T-cell (primary cell): ENCODE results near the gene TMEM143. TPM values are rescaled to one million over a fixed set of nuclear protein-coding genes. Genes with fewer than 3 reads are reported as not detected.

Experiments
- ATAC-seq, 4 experiments: fragments of 200-7000 bp in 3 of 4; fragments of 150-1000 bp in 1 of 4; cut with Tn5 transposase; replicated peaks in 1 of 4; 1 replicate in 3 of 4; 2 replicates in 1 of 4; pipeline ENCODE4 v1.10.0; 2021; ENCODE audit warnings: moderate library complexity in 3 of 4, mild to moderate bottlenecking in 2 of 4, moderate number of reproducible peaks in 1 of 4
- CTCF ChIA-PET, 2 donors: fragments of 300-600 bp; sonication (Branson Sonifier 250); formaldehyde crosslinking; loops; one replicate each; lab custom pipeline; 2022; ENCODE audit warnings: antibody characterized with exemption in 2 of 2; lab: Charles Lee
- POLR2A ChIA-PET, 2 donors: fragments of 300-600 bp; sonication (Branson Sonifier 250); formaldehyde crosslinking; loops; one replicate each; lab custom pipeline; 2022; ENCODE audit warnings: antibody characterized with exemption in 2 of 2; lab: Charles Lee
- DNase-seq, 35 experiments: peaks; one replicate each; pipeline versions ENCODE4 v3.0.0 to v3.0.0-alpha.2; 2013 to 2023
- H3K27ac ChIP-seq: one replicate; pipeline ENCODE4 v1.5.1; 2013; ENCODE audit warnings: low read length
- H3K27me3 ChIP-seq, 2 experiments: replicated peaks in 1 of 2; 1 replicate in 1 of 2; 2 replicates in 1 of 2; pipeline versions ENCODE4 v1.6.1 to v1.7.0; 2013; ENCODE audit warnings: low read length in 1 of 2, mixed read lengths in 1 of 2; ENCODE audit not compliant: control insufficient read depth in 2 of 2, insufficient read depth in 2 of 2; ENCODE audit errors: extremely low read depth in 1 of 2
- H3K36me3 ChIP-seq, 2 donors: 1 replicate in 1 of 2; 2 replicates in 1 of 2; pipeline versions ENCODE4 v1.6.1 to v1.7.0; 2013; ENCODE audit warnings: low read length in 1 of 2; ENCODE audit not compliant: control insufficient read depth in 2 of 2, insufficient read depth in 1 of 2; ENCODE audit errors: extremely low read depth in 1 of 2
- H3K4me1 ChIP-seq, 2 experiments: 1 replicate in 1 of 2; 2 replicates in 1 of 2; pipeline versions ENCODE4 v1.6.1 to v1.7.0; 2013; ENCODE audit warnings: low read length in 2 of 2, mixed read lengths in 1 of 2; ENCODE audit not compliant: insufficient read depth in 2 of 2, control insufficient read depth in 1 of 2; ENCODE audit errors: extremely low read depth in 1 of 2
- H3K4me3 ChIP-seq, 2 donors: 1 replicate in 1 of 2; 2 replicates in 1 of 2; pipeline versions ENCODE4 v1.5.1 to v1.7.0; 2013; ENCODE audit warnings: mild to moderate bottlenecking in 2 of 2, low read length in 1 of 2, moderate library complexity in 1 of 2; ENCODE audit not compliant: control insufficient read depth in 1 of 2; ENCODE audit errors: extremely low read depth in 1 of 2
- H3K9me3 ChIP-seq: 2 replicates; pipeline ENCODE4 v1.7.0; 2013
- H3K27ac Mint-ChIP-seq, 2 donors: one replicate each; pipeline ENCODE4 v1.8.0; 2020 to 2021; ENCODE audit warnings: mild to moderate bottlenecking in 2 of 2, mixed read lengths in 2 of 2
- H3K27me3 Mint-ChIP-seq, 2 donors: one replicate each; pipeline ENCODE4 v1.8.0; 2021 to 2022; ENCODE audit warnings: mixed read lengths in 2 of 2
- H3K36me3 Mint-ChIP-seq: one replicate; pipeline ENCODE4 v1.8.0; 2021; ENCODE audit warnings: mixed read lengths
- H3K4me1 Mint-ChIP-seq, 3 donors: one replicate each; pipeline ENCODE4 v1.8.0; 2020 to 2022; ENCODE audit warnings: mixed read lengths in 3 of 3, mild to moderate bottlenecking in 1 of 3
- H3K4me3 Mint-ChIP-seq, 3 donors: one replicate each; pipeline ENCODE4 v1.8.0; 2020 to 2022; ENCODE audit warnings: mild to moderate bottlenecking in 3 of 3, mixed read lengths in 3 of 3, moderate library complexity in 3 of 3
- H3K9me3 Mint-ChIP-seq, 3 donors: one replicate each; pipeline ENCODE4 v1.8.0; 2020 to 2022; ENCODE audit warnings: mixed read lengths in 3 of 3
- WGBS: methylation state at CpG from one replicate; pipeline ENCODE4 v1.1.5; 2013; ENCODE audit warnings: missing lambda C conversion rate; ENCODE audit not compliant: insufficient coverage; 5-methylcytosine and 5-hydroxymethylcytosine counted together
- total RNA-seq, 35 experiments: library from RNA in 6 of 35; stranded (reverse) in 6 of 35; fragments of 120-200 nt in 1 of 35; gene quantifications; one replicate each; pipeline versions ENCODE4 v1.2.1 to v1.2.4 and lab custom pipeline; 2013 to 2026

Gene TMEM143
- total RNA-seq, 5 donors from 2014 or later (not counting 1 experiment from before 2014, with no cell fraction given), result 14.5 to 33.5 (median 29.0) TPM

DNA sequence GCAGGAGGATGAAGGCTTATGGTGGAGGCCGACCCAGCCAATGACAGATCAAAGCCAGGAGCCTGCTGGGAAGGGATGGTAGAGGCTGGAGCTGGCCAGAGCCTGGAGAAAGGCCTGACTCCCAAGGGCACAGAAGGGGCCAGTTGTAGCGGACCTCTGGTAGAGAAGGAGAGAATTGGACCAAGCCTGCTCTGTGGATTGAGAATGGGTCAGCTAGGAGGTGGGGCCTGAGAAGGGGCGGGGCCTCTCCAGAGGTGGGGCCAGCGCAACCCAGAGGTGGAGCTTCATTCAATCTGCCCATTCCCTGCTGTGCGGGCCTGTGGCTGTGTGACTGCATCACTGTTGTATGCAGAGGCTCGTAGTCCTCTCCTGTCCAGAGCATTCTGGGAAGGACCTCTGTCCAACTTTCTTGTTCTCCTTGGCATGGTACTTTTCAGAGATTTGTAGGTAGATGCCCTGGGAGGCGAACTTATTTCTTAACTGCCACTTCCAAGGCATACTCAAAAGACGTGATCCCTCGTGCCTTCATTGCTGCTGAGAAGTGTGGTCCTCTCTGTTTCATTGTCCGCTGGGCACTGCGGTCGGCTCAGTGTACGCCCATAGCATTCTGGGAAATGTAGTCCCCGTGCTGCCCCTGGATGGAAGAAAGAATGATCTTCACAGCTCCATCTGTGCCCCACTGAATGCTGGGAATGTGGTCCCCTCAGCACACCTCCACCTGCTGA, 36.4 kb upstream of the TMEM143 start:
- H3K27ac ChIP-seq, result no peak overlapping the region
- peaks cover 17 to 24% of the 10 kb centered on the region in 2 donors for H3K27me3 Mint-ChIP-seq
- peaks cover 2 to 40% of the 10 kb centered on the region in 2 experiments for H3K4me1 ChIP-seq
- H3K36me3 ChIP-seq, result no peaks in the 10 kb centered on the region
- POLR2A ChIA-PET, result no interaction called here
- H3K4me3 Mint-ChIP-seq, result peak overlapping the region in 2 of 3 donors; percentile 28 to 42
- H3K4me1 Mint-ChIP-seq, result peaks cover 27 to 33% (median 32%) of the 10 kb centered on the region in 3 donors
- H3K36me3 Mint-ChIP-seq, result no peaks in the 10 kb centered on the region
- peak overlapping the region; percentile 52 to 66 for H3K27ac Mint-ChIP-seq
- H3K27me3 ChIP-seq, result peaks cover 0 to 29% of the 10 kb centered on the region in 2 experiments
- no peaks in the 10 kb centered on the region for H3K9me3 ChIP-seq
- H3K4me3 ChIP-seq, result no peak overlapping the region
- ATAC-seq, result peak in 2 of 4 experiments; percentile 10 to 18
- CTCF ChIA-PET, result interaction anchor here in 1 of 2 donors (0.5 kb wide), 1 partner anchor 143 kb away, joined by 4 read pairs; no protein-coding TSS in a partner anchor
- 89% methylated on average over 5 of the region's 14 CpGs for WGBS
- peaks cover 0 to 6% (median 0%) of the 10 kb centered on the region in 3 donors for H3K9me3 Mint-ChIP-seq
- peak in 8 of 35 experiments; percentile 19 to 61 (median 30) for DNase-seq

DNA sequence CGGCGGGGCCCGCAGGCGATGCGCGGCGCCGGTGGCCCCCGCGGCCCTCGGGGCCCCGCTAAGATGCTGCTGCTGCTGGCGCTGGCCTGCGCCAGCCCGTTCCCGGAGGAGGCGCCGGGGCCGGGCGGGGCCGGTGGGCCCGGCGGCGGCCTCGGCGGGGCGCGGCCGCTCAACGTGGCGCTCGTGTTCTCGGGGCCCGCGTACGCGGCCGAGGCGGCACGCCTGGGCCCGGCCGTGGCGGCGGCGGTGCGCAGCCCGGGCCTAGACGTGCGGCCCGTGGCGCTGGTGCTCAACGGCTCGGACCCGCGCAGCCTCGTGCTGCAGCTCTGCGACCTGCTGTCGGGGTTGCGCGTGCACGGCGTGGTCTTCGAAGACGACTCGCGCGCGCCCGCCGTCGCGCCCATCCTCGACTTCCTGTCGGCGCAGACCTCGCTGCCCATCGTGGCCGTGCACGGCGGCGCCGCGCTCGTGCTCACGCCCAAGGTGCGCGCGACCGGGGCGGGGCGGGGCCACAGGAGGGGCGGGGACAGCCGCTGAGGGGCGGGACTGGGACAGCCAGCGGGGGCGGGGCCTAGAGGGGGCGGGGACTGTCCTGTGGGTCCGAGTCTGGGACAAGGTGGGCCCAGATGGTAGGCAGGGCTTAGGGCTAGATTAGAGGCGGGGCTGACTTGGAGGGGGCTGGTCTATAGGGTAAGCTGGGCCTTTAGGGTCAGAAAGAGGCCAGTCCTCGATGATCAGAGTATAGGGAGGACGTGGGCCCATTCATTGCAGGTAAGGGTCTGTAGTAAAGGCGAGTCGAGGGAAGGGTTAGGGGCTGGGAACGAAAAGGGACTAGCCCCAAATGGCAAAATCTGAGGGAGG, 34.9 kb upstream of the TMEM143 start:
- H3K27ac ChIP-seq, result no peak overlapping the region
- no peaks in the 10 kb centered on the region for H3K36me3 Mint-ChIP-seq
- peak overlapping the region in 1 of 2 donors; percentile 44 for H3K4me3 ChIP-seq
- H3K36me3 ChIP-seq, result no peaks in the 10 kb centered on the region
- WGBS, result 7% methylated on average over 100 of the region's 104 CpGs
- no peaks in the 10 kb centered on the region for H3K9me3 ChIP-seq
- H3K4me3 Mint-ChIP-seq, result peak overlapping the region; percentile 61 to 97 (median 70)
- H3K27me3 Mint-ChIP-seq, result peaks cover 27 to 35% of the 10 kb centered on the region in 2 donors
- POLR2A ChIA-PET, result no interaction called here
- peaks cover 36 to 44% (median 43%) of the 10 kb centered on the region in 3 donors for H3K4me1 Mint-ChIP-seq
- H3K27me3 ChIP-seq, result peaks cover 2 to 40% of the 10 kb centered on the region in 2 experiments
- peak overlapping the region; percentile 43 to 64 for H3K27ac Mint-ChIP-seq
- CTCF ChIA-PET, result no interaction called here
- H3K4me1 ChIP-seq, result peaks cover 2 to 53% of the 10 kb centered on the region in 2 experiments
- DNase-seq (peak; percentile 71 to 92 (median 83)), ATAC-seq (peak; percentile 73 to 84 (median 79))
- H3K9me3 Mint-ChIP-seq, result peaks cover 0 to 6% (median 0%) of the 10 kb centered on the region in 3 donors

DNA sequence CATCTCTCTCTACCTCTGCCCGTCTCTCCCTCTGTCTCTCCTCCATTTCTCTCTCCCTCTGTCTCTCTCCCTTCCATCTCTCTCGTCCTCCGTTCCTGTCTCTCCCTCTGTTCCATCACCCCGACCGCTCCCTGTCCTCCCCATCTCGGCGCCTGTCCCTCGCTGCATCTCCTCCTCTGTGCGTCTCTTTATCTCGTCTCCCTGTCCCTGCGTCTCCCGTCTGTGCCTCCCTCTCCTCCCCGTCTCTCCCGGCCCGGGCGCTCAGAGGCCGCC, 34.3 kb upstream of the TMEM143 start:
- peaks cover 34 to 40% (median 39%) of the 10 kb centered on the region in 3 donors for H3K4me1 Mint-ChIP-seq
- Histone ChIP-seq H3K4me1 (peaks cover 2 to 54% of the 10 kb centered on the region in 2 experiments), H3K36me3 (no peaks in the 10 kb centered on the region), H3K4me3 (peak overlapping the region; percentile 29 to 44), H3K9me3 (no peaks in the 10 kb centered on the region), H3K27me3 (peaks cover 2 to 46% of the 10 kb centered on the region in 2 experiments), H3K27ac (no peak overlapping the region)
- H3K27me3 Mint-ChIP-seq, result peaks cover 27 to 35% of the 10 kb centered on the region in 2 donors
- ChIA-PET CTCF (no interaction called here), POLR2A (no interaction called here)
- H3K4me3 Mint-ChIP-seq, result peak overlapping the region; percentile 80 to 97 (median 87)
- H3K36me3 Mint-ChIP-seq, result no peaks in the 10 kb centered on the region
- no peak for DNase-seq
- WGBS, result 3% methylated on average over 17 of the region's 17 CpGs
- peaks cover 0 to 6% (median 0%) of the 10 kb centered on the region in 3 donors for H3K9me3 Mint-ChIP-seq
- peak overlapping the region; percentile 79 to 82 for H3K27ac Mint-ChIP-seq
- ATAC-seq, result no peak

DNA sequence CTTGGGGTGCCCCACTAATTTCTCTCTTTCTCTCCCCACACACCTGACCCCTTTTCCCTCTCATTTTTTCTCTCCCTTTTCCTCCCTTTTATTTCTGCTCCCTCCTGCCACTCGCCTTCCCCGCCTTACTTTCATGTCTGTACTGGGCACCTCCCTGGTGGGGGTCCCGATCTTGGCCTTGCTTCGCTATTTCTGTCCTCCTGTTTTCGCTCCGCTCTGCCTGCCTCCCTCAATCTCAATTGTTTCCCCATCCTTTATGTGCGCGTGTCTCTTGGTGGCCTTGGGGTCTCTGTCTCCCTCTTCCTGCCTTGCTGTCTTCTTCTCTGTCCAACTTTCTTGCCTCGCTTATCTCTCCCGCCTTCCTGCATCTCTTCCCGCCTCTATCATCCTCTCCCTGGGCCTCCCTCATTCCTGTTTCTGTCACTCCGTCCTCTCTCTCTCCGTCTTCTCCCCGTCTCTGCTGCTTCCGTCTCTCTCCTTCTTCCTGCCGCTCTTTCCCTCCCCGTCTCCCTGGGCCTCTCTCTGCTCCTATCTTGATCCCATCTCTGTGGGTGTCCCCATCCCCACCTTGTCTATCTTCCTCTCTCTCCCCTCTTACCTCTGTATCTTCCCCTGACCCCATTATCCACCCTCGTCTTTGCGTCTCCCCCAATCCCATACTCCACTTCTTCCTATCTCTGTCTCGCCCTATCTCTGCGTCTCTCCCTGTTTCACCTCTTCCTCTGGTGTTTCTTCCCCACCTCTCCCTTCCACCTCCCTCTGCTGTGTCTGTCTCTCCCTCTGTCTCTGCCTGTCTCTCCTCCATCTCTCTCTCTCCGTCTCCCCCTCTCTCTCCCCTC, 33.7 kb upstream of the TMEM143 start:
- Mint-ChIP-seq H3K36me3 (no peaks in the 10 kb centered on the region), H3K4me3 (peak overlapping the region; percentile 80 to 97 (median 87)), H3K4me1 (peaks cover 36 to 45% (median 42%) of the 10 kb centered on the region in 3 donors), H3K27ac (peak overlapping the region; percentile 79 to 82), H3K9me3 (peaks cover 0 to 6% (median 0%) of the 10 kb centered on the region in 3 donors), H3K27me3 (peaks cover 27 to 35% of the 10 kb centered on the region in 2 donors)
- CTCF ChIA-PET, result no interaction called here
- POLR2A ChIA-PET, result no interaction called here
- no peak overlapping the region for H3K27ac ChIP-seq
- H3K4me1 ChIP-seq, result peaks cover 2 to 54% of the 10 kb centered on the region in 2 experiments
- ATAC-seq (no peak), DNase-seq (no peak)
- H3K27me3 ChIP-seq, result peaks cover 2 to 51% of the 10 kb centered on the region in 2 experiments
- no peaks in the 10 kb centered on the region for H3K36me3 ChIP-seq
- no peaks in the 10 kb centered on the region for H3K9me3 ChIP-seq
- 59% methylated on average over 21 of the region's 22 CpGs for WGBS
- peak overlapping the region; percentile 29 to 44 for H3K4me3 ChIP-seq

DNA sequence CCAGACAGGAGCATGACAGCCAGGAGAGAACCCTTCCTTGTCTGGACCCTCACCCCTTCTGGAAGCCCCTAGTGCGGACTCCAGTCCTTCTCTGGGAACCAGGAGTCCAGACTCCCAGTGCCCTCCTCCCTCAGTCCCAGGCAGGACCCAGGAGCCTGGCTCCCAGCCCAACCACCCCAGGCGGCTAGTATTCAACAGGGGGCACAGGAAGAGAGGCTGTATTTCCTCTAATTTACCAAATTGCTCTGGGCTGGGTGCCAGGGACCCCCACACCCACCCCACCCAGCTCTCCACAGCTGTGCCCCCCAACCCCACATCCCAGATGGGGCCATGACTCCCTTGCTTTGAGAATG, 33.1 kb upstream of the TMEM143 start:
- DNase-seq (no peak), ATAC-seq (no peak)
- H3K4me1 ChIP-seq, result peaks cover 2 to 59% of the 10 kb centered on the region in 2 experiments
- ChIA-PET POLR2A (no interaction called here), CTCF (no interaction called here)
- no peak overlapping the region for H3K27ac Mint-ChIP-seq
- H3K4me3 Mint-ChIP-seq, result peak overlapping the region in 1 of 3 donors; percentile 56
- no peaks in the 10 kb centered on the region for H3K9me3 ChIP-seq
- H3K4me1 Mint-ChIP-seq, result peaks cover 35 to 47% (median 46%) of the 10 kb centered on the region in 3 donors
- no peaks in the 10 kb centered on the region for H3K36me3 ChIP-seq
- no peak overlapping the region for H3K4me3 ChIP-seq
- H3K27me3 Mint-ChIP-seq, result peaks cover 27 to 35% of the 10 kb centered on the region in 2 donors
- H3K27ac ChIP-seq, result no peak overlapping the region
- H3K36me3 Mint-ChIP-seq, result no peaks in the 10 kb centered on the region
- peaks cover 0 to 6% (median 0%) of the 10 kb centered on the region in 3 donors for H3K9me3 Mint-ChIP-seq
- 100% methylated on average over 1 of the region's 2 CpGs for WGBS
- H3K27me3 ChIP-seq, result peaks cover 2 to 53% of the 10 kb centered on the region in 2 experiments
